Loucy (cell line): ENCODE measurements around the gene TSACC.
"Not testable (repeated sequence)": the region's sequence is repeated elsewhere in the genome, so short reads cannot be mapped to it uniquely, and the experiment has no call there.

Experiments used
- CTCF ChIP-seq: fragments of 200-600 bp; sonication (generic); conservative IDR thresholded peaks from 2 replicates; pipeline ENCODE4 v1.5.1; 2014; ENCODE audit warnings: mild to moderate bottlenecking, antibody characterized with exemption, low read length
- EZH2phosphoT487 ChIP-seq: fragments of 200-600 bp; IDR thresholded peaks from 2 replicates; pipeline ENCODE4 v1.6.1; 2018; ENCODE audit warnings: antibody characterized with exemption, mild to moderate bottlenecking, moderate library complexity, borderline replicate concordance

- not testable (repeated sequence) for TF ChIP-seq EZH2phosphoT487, CTCF
These were observed 7.7 kb downstream of the TSACC start for GRCh38 chr1:156346035-156346434.
